ENCODE measurements around the gene MAGI1. TPM values are rescaled to one million over a fixed set of nuclear protein-coding genes. Genes with fewer than 3 reads are reported as not detected.

MAGI1 gene
- polyA plus RNA-seq, 3 donors = not detected

DNA sequence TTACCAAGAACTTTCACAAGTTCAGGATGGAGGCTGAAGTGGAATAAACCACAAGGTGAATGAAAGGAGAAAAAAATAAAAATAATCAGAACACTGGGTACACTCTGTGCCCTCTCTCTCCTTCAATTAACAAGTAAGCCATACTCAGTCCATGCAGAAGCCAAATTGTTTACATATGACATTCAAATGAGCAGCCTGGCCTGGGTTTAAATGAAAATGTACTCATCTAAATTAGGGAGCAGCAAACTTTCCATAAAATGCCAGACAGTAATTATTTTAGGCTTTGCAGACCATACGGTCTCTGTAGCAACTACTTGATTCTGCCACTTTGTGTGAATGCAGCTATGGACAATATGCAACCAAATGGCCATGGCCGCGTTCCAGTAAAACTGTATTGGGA lies 376.6 kb downstream of the MAGI1 start:
- no peak for DNase-seq
- Mint-ChIP-seq H3K27me3 (ENCODE audit: low read depth in 3 of 3) (peaks cover 0 to 2% (median 0%) of the 10 kb centered on the region in 3 donors), H3K27ac (no peak overlapping the region), H3K36me3 (no peaks in the 10 kb centered on the region), H3K4me1 (no peaks in the 10 kb centered on the region), H3K4me3 (no peak overlapping the region), H3K9me3 (peaks cover 0 to 1% (median 0%) of the 10 kb centered on the region in 7 donors)
- intact Hi-C loops (cut with micrococcal nuclease) = no loop called here
- H2AFZ ChIP-seq (ENCODE audit: insufficient read depth, low read depth, low read length, poor library complexity, severe bottlenecking) = no peak overlapping the region
- no peaks in the 10 kb centered on the region for H3K4me1 ChIP-seq (ENCODE audit: control insufficient read depth in 1 of 2, insufficient read depth in 2 of 2, low read length in 2 of 2)
- H3K4me3 ChIP-seq (replicated peaks in 1 of 3; ENCODE audit: low read depth in 2 of 3, low read length in 3 of 3) = no peak overlapping the region
- no peak overlapping the region for H3K9ac ChIP-seq (ENCODE audit: insufficient read depth, low read length, poor library complexity, severe bottlenecking)
- H4K20me1 ChIP-seq (ENCODE audit: insufficient read depth, low read length) = no peaks in the 10 kb centered on the region
- WGBS (ENCODE audit: insufficient coverage) = no CpG with 5 or more reads among the region's 3 CpGs
- no peaks in the 10 kb centered on the region for H3K27me3 ChIP-seq (ENCODE audit: control insufficient read depth in 2 of 2, insufficient read depth in 2 of 2, low read length in 2 of 2)
- no peaks in the 10 kb centered on the region for H3K79me2 ChIP-seq (ENCODE audit: insufficient read depth, low read length)
- H3K27ac ChIP-seq (ENCODE audit: low read depth in 1 of 2, low read length in 2 of 2) = no peak overlapping the region
- H3K36me3 ChIP-seq (replicated peaks in 1 of 2; ENCODE audit: control insufficient read depth in 1 of 2, insufficient read depth in 2 of 2, low read length in 2 of 2) = no peaks in the 10 kb centered on the region
- H3K4me2 ChIP-seq (replicated peaks; ENCODE audit: extremely low read depth, low read length, poor library complexity, severe bottlenecking) = no peak overlapping the region
- TF ChIP-seq, protein P1, sequence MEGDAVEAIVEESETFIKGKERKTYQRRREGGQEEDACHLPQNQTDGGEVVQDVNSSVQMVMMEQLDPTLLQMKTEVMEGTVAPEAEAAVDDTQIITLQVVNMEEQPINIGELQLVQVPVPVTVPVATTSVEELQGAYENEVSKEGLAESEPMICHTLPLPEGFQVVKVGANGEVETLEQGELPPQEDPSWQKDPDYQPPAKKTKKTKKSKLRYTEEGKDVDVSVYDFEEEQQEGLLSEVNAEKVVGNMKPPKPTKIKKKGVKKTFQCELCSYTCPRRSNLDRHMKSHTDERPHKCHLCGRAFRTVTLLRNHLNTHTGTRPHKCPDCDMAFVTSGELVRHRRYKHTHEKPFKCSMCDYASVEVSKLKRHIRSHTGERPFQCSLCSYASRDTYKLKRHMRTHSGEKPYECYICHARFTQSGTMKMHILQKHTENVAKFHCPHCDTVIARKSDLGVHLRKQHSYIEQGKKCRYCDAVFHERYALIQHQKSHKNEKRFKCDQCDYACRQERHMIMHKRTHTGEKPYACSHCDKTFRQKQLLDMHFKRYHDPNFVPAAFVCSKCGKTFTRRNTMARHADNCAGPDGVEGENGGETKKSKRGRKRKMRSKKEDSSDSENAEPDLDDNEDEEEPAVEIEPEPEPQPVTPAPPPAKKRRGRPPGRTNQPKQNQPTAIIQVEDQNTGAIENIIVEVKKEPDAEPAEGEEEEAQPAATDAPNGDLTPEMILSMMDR (IDR thresholded peaks at IDR 0.05) = no peak
- no peaks in the 10 kb centered on the region for H3K9me3 ChIP-seq (replicated peaks in 1 of 2; ENCODE audit: control insufficient read depth in 1 of 2, insufficient read depth in 1 of 2, low read length in 2 of 2)

DNA sequence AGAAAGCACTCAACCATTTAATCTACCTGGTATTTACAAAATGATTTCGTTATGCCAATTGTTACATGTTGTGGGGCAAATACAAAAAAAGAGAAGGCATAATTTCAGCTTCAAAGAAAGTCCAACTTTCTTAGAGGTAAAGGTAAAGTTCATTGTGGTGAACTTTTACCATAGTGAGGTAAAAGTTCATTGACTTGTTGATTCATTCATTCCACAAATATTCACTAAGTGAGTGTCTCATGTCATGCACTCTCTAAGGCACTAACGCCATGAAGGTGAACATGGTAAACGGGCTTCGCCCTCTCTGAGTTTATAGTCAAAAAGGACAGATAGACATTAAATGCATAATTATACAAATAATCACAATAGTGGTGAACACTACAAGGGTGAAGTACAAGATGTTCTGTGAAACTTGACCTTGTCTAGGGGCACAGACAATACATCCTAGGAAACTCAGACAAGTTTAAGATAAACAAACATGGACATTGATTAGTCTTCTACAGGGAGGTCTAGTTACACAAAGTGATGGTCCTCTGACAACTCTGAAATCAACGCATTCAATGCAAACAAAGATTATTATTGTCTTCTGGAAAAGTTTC lies 378.6 kb downstream of the MAGI1 start:
- H3K4me1 Mint-ChIP-seq = no peaks in the 10 kb centered on the region
- H3K36me3 ChIP-seq (replicated peaks in 1 of 2; ENCODE audit: control insufficient read depth in 1 of 2, insufficient read depth in 2 of 2, low read length in 2 of 2) = no peaks in the 10 kb centered on the region
- DNase-seq = no peak
- H3K36me3 Mint-ChIP-seq = no peaks in the 10 kb centered on the region
- H3K9me3 ChIP-seq (replicated peaks in 1 of 2; ENCODE audit: control insufficient read depth in 1 of 2, insufficient read depth in 1 of 2, low read length in 2 of 2) = no peaks in the 10 kb centered on the region
- no peak overlapping the region for H2AFZ ChIP-seq (ENCODE audit: insufficient read depth, low read depth, low read length, poor library complexity, severe bottlenecking)
- TF ChIP-seq, protein P1 (IDR thresholded peaks at IDR 0.05) = no peak
- no peaks in the 10 kb centered on the region for H3K4me1 ChIP-seq (ENCODE audit: control insufficient read depth in 1 of 2, insufficient read depth in 2 of 2, low read length in 2 of 2)
- WGBS (ENCODE audit: insufficient coverage) = no CpG with 5 or more reads among the region's 5 CpGs
- no peak overlapping the region for H3K4me2 ChIP-seq (replicated peaks; ENCODE audit: extremely low read depth, low read length, poor library complexity, severe bottlenecking)
- H3K27me3 ChIP-seq (ENCODE audit: control insufficient read depth in 2 of 2, insufficient read depth in 2 of 2, low read length in 2 of 2) = no peaks in the 10 kb centered on the region
- H4K20me1 ChIP-seq (ENCODE audit: insufficient read depth, low read length) = no peaks in the 10 kb centered on the region
- intact Hi-C loops (cut with micrococcal nuclease) = no loop called here
- H3K79me2 ChIP-seq (ENCODE audit: insufficient read depth, low read length) = no peaks in the 10 kb centered on the region
- H3K4me3 Mint-ChIP-seq = no peak overlapping the region
- H3K27me3 Mint-ChIP-seq (ENCODE audit: low read depth in 3 of 3) = no peaks in the 10 kb centered on the region
- peaks cover 0 to 4% (median 0%) of the 10 kb centered on the region in 7 donors for H3K9me3 Mint-ChIP-seq
- no peak overlapping the region for H3K27ac Mint-ChIP-seq
- H3K9ac ChIP-seq (ENCODE audit: insufficient read depth, low read length, poor library complexity, severe bottlenecking) = no peak overlapping the region
- H3K27ac ChIP-seq (ENCODE audit: low read depth in 1 of 2, low read length in 2 of 2) = no peak overlapping the region
- no peak overlapping the region for H3K4me3 ChIP-seq (replicated peaks in 1 of 3; ENCODE audit: low read depth in 2 of 3, low read length in 3 of 3)

Measured in CD14-positive monocyte (primary cell).